ENCODE measurements around the gene GP5. TPM values are rescaled to one million over a fixed set of nuclear protein-coding genes. Genes with fewer than 3 reads are reported as not detected.

Gene GP5
- total RNA-seq, 1 donor from 2014 or later, result 0.11 TPM

DNA sequence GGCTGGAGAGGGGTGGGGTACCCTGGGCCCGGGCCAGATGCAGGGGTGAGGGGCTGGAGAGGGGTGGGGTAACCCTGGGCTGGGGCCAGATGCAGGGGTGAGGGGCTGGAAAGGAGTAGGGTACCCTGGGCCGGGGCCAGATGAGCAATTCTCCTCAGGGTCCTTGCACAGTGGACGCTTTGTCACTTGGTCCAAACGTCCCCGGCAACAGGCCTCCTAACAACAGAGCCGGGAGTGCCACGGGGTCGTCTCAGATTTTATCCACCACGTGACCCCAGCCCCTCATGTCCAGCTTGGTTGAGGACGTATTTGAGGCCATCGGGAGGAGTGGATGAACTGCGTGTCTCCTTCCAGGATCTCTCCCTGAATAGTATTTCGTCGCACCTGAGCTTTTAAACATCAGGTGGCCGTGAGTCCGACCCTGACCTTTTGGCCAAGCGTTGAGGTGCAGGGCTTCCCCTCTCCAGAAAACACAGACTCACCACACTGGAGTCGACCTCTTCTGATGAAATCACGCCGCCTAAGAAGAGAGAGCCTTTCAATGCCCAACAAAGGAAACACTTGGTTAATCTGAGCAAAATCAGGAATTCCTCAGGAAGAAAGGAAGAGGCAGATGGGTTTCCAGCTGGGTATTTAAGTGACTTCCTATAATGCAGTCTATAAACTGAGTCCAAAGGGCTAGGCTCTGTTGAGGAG lies 16.7 kb downstream of the GP5 start:
- H3K4me3 Mint-ChIP-seq, result no peak overlapping the region
- no peak overlapping the region for H3K27ac Mint-ChIP-seq
- peaks cover 7% of the 10 kb centered on the region for H3K27me3 Mint-ChIP-seq (ENCODE audit: low read depth)
- H3K9me3 Mint-ChIP-seq, result no peaks in the 10 kb centered on the region
- TF ChIP-seq, protein P1, sequence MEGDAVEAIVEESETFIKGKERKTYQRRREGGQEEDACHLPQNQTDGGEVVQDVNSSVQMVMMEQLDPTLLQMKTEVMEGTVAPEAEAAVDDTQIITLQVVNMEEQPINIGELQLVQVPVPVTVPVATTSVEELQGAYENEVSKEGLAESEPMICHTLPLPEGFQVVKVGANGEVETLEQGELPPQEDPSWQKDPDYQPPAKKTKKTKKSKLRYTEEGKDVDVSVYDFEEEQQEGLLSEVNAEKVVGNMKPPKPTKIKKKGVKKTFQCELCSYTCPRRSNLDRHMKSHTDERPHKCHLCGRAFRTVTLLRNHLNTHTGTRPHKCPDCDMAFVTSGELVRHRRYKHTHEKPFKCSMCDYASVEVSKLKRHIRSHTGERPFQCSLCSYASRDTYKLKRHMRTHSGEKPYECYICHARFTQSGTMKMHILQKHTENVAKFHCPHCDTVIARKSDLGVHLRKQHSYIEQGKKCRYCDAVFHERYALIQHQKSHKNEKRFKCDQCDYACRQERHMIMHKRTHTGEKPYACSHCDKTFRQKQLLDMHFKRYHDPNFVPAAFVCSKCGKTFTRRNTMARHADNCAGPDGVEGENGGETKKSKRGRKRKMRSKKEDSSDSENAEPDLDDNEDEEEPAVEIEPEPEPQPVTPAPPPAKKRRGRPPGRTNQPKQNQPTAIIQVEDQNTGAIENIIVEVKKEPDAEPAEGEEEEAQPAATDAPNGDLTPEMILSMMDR (IDR thresholded peaks at IDR 0.05; ENCODE audit: unreplicated experiment), result no peak
- H3K4me1 Mint-ChIP-seq, result no peaks in the 10 kb centered on the region
- H3K36me3 Mint-ChIP-seq, result no peaks in the 10 kb centered on the region
- DNase-seq (ENCODE audit: low spot score in 2 of 2, unreplicated experiment in 2 of 2), result no peak

DNA sequence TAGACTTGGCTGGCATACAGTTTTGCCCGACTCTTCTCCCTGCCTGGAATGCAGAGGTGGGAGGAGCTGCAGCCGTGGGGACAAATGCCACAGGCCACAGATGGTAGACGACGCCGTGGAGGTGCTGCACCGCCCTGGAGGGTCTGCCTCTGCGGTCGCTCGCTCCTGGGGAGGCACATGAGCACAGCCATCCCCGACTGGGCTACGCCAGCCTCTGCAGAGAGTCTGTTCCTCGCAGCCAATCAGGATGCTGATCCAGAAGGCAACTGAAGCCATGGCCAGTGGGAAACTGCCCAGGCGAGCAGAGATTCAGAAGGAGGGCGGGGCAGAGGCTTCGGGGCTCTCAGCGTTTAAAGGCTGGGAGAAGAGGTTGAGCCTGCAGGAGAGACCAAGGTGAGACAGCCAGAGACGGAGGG lies 17.6 kb downstream of the GP5 start:
- no peak for DNase-seq (ENCODE audit: low spot score in 2 of 2, unreplicated experiment in 2 of 2)
- Mint-ChIP-seq H3K27ac (no peak overlapping the region), H3K4me3 (no peak overlapping the region), H3K27me3 (ENCODE audit: low read depth) (peaks cover 7% of the 10 kb centered on the region), H3K4me1 (peaks cover 2% of the 10 kb centered on the region), H3K36me3 (no peaks in the 10 kb centered on the region), H3K9me3 (no peaks in the 10 kb centered on the region)
- TF ChIP-seq, protein P1 (IDR thresholded peaks at IDR 0.05; ENCODE audit: unreplicated experiment), result no peak

DNA sequence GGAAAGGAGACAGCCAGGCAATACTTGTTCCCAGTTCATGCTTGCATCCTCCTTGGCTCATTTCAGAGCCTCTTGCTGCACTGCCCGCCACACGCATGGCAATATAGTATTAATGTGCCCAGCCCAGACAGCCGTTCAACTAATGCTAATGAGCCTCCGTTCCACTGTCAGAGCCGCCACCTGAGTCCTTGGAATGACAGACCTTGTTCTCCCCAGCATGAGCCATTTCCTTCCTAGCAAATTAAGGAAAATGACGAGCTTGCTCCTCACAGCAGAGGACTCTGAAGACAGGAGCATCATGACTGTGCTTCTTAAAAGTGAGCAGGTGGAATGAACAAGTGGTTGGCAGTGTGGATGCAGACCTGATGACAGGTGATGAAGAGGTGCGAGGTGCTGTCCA lies 18.7 kb downstream of the GP5 start:
- peaks cover 6% of the 10 kb centered on the region for H3K4me1 Mint-ChIP-seq
- TF ChIP-seq, protein P1 (IDR thresholded peaks at IDR 0.05; ENCODE audit: unreplicated experiment), result no peak
- H3K27me3 Mint-ChIP-seq (ENCODE audit: low read depth), result peaks cover 17% of the 10 kb centered on the region
- H3K36me3 Mint-ChIP-seq, result no peaks in the 10 kb centered on the region
- no peak overlapping the region for H3K27ac Mint-ChIP-seq
- DNase-seq (ENCODE audit: low spot score in 2 of 2, unreplicated experiment in 2 of 2), result no peak
- H3K9me3 Mint-ChIP-seq, result no peaks in the 10 kb centered on the region
- H3K4me3 Mint-ChIP-seq, result no peak overlapping the region

DNA sequence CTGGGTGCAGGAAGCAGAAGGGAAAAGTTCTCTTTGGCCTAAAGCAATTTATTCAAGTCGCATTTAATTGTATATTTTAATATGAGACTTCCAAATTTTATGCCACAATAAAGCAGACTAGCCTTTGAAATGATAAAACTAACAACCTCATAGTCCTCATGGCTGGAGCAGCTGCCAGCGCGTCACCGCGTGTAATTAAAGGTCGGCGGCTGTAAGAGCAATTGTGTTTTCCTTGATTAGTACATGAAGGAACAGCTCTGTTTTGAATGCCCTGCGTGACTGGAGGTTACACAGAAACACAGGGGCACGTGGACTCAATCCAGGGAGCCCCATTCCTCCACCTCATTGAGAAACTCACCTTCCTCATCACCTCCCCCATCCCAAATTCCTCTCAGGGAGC lies 19.4 kb downstream of the GP5 start:
- Mint-ChIP-seq H3K27ac (no peak overlapping the region), H3K4me3 (no peak overlapping the region), H3K36me3 (no peaks in the 10 kb centered on the region), H3K4me1 (peaks cover 8% of the 10 kb centered on the region), H3K27me3 (ENCODE audit: low read depth) (peaks cover 21% of the 10 kb centered on the region), H3K9me3 (no peaks in the 10 kb centered on the region)
- TF ChIP-seq, protein P1 (IDR thresholded peaks at IDR 0.05; ENCODE audit: unreplicated experiment), result no peak
- no peak for DNase-seq (ENCODE audit: low spot score in 2 of 2, unreplicated experiment in 2 of 2)

DNA sequence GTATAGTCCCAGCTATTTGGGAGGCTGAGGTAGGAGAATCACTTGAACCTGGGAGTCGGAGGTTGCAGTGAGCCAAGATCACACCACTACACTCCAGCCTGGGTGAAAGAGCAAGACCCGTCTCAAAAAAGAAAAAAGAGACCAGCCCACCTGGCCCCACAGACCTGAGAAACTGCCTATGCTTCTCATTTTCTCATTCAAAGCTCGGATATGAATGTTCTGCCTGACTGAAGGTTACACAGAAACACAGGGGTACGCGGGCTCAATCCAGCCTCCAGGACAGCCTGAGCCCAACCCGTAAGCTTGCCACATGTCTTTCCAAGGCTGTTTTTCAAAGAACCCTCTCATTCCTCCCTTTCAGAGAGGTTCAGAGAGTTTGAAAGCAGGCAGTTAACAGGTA lies 19.8 kb downstream of the GP5 start:
- no peaks in the 10 kb centered on the region for H3K9me3 Mint-ChIP-seq
- H3K4me3 Mint-ChIP-seq, result no peak overlapping the region
- no peak overlapping the region for H3K27ac Mint-ChIP-seq
- H3K27me3 Mint-ChIP-seq (ENCODE audit: low read depth), result peaks cover 21% of the 10 kb centered on the region
- peaks cover 8% of the 10 kb centered on the region for H3K4me1 Mint-ChIP-seq
- TF ChIP-seq, protein P1 (IDR thresholded peaks at IDR 0.05; ENCODE audit: unreplicated experiment), result no peak
- DNase-seq (ENCODE audit: low spot score in 2 of 2, unreplicated experiment in 2 of 2), result no peak
- no peaks in the 10 kb centered on the region for H3K36me3 Mint-ChIP-seq

Measured in mesothelial cell of epicardium (in vitro differentiated cells).